ENCODE results near the gene CLDN20. TPM values are rescaled to one million over a fixed set of nuclear protein-coding genes. Genes with fewer than 3 reads are reported as not detected.

The CLDN20 gene
- total and polyA plus RNA-seq, 2 of the 8 experiments (the other 6 are each of a cell fraction or from before 2014, with no cell fraction given) = not detected

DNA sequence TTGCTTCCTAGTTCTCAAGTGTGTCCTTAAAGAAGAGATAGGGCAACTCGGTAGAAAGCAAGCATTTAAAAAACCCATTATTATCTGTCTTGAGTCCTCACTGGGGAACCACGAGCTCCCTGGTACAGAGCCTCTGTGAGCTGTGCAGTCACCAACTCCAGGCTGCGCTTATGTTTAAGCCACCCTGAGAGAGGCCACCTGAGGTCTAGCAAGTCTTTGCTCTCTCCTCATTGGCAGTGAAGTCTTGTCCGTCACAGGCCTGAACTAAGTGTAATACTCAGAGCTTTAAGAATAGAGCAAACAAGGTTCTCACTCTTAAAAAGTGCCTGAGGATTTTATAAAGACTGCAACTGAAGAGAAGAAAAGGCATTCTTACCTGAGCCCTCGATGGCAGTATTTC lies 3.9 kb upstream of the CLDN20 start:
- Histone ChIP-seq H3K9ac (replicated peaks in 1 of 4; ENCODE audit: extremely low read depth in 1 of 4, low read depth in 3 of 4, low read length in 3 of 4) (no peak overlapping the region), H3K36me3 (ENCODE audit: control insufficient read depth in 2 of 4, insufficient read depth in 4 of 4, low read length in 3 of 4) (peaks cover 12 to 57% (median 38%) of the 10 kb centered on the region in 4 experiments), H3K4me3 (ENCODE audit: extremely low read depth in 1 of 4, insufficient read depth in 2 of 4, low read depth in 3 of 4, low read length in 4 of 4) (no peak overlapping the region), H3K23me2 (ENCODE audit: low read depth, low read length) (no peaks in the 10 kb centered on the region), H4K20me1 (replicated peaks in 1 of 2; ENCODE audit: control insufficient read depth in 1 of 2, insufficient read depth in 2 of 2, low read length in 2 of 2) (peaks cover 2 to 3% of the 10 kb centered on the region in 2 experiments), H3K56ac (replicated peaks; ENCODE audit: insufficient read length, low read depth, low read length) (no peak overlapping the region), H3K14ac (ENCODE audit: insufficient read length) (no peak overlapping the region), H3K79me1 (ENCODE audit: low read depth, low read length) (no peaks in the 10 kb centered on the region), H3K27me3 (replicated peaks in 1 of 4; ENCODE audit: control insufficient read depth in 3 of 4, extremely low read depth in 1 of 4, insufficient read depth in 3 of 4, low read length in 3 of 4) (no peaks in the 10 kb centered on the region), H3K4me1 (replicated peaks in 1 of 4; ENCODE audit: control insufficient read depth in 3 of 4, insufficient read depth in 4 of 4, low read length in 3 of 4) (peaks cover 0 to 7% (median 2%) of the 10 kb centered on the region in 4 experiments; a peak in 3 of 7 replicates), H4K8ac (ENCODE audit: extremely low read depth, insufficient read depth, low read length) (no peak overlapping the region), H3K79me2 (ENCODE audit: control insufficient read depth in 1 of 2, insufficient read depth in 2 of 2, low read length in 2 of 2) (peaks cover 3 to 4% of the 10 kb centered on the region in 2 experiments; a peak in 1 of 4 replicates), H3K4ac (replicated peaks; ENCODE audit: insufficient read length, low read depth, low read length) (no peak overlapping the region), H2AK5ac (ENCODE audit: low read depth, low read length) (no peak overlapping the region), H4K91ac (replicated peaks; ENCODE audit: insufficient read length, low read length) (no peak overlapping the region), H3K18ac (ENCODE audit: extremely low read depth, low read length) (no peak overlapping the region), H3K9me3 (ENCODE audit: insufficient read depth in 2 of 2, low read depth in 1 of 2, low read length in 1 of 2) (no peaks in the 10 kb centered on the region), H2AFZ (ENCODE audit: low read length) (no peak overlapping the region), H2BK15ac (ENCODE audit: low read length) (no peak overlapping the region), H4K5ac (ENCODE audit: insufficient read length, low read depth, low read length) (no peak overlapping the region), H2BK120ac (replicated peaks; ENCODE audit: low read depth, low read length) (no peak overlapping the region), H2BK5ac (ENCODE audit: low read depth, low read length) (no peak overlapping the region), H2BK20ac (ENCODE audit: low read length) (no peak overlapping the region), H3K4me2 (ENCODE audit: insufficient read depth in 1 of 2, low read depth in 2 of 2, low read length in 2 of 2) (no peak overlapping the region), H3K23ac (ENCODE audit: insufficient read length) (no peak overlapping the region), H2BK12ac (ENCODE audit: low read depth, low read length) (no peak overlapping the region), H3K27ac (ENCODE audit: low read depth, low read length) (no peak overlapping the region)
- POLR2A ChIA-PET (ENCODE audit: partially characterized antibody) = interaction anchor here (0.8 to 1.8 kb wide), 2 partner anchors 8 to 9 kb away, joined by 3 to 5 read pairs; no protein-coding TSS in a partner anchor
- DNase-seq (ENCODE audit: low read depth in 1 of 2, low spot score in 2 of 2) (no peak), FAIRE-seq (no peak)
- CTCF ChIA-PET (ENCODE audit: partially characterized antibody) = interaction anchor here (0.7 to 6.4 kb wide), 7 partner anchors 9 to 1623 kb away, joined by 3 to 72 read pairs (median 5); no protein-coding TSS in a partner anchor
- 95% methylated on average over 5 of the region's 5 CpGs; no CpG with 5 or more reads in 1 of the 2 experiments for WGBS, 2 experiments (ENCODE audit: extremely low coverage in 1 of 2, insufficient coverage in 1 of 2, insufficient read length in 1 of 2, insufficient replicate concordance in 2 of 2, low coverage in 1 of 2, low lambda C conversion rate in 2 of 2, missing lambda C conversion rate in 1 of 2)
- no peak for TF ChIP-seq TBP (IDR thresholded peaks at IDR 0.05; ENCODE audit: low read depth, low read length)
- no peak for TF ChIP-seq YY1 (IDR thresholded peaks at IDR 0.05; ENCODE audit: low read depth, low read length)
- no peak for TF ChIP-seq EZH2 (IDR thresholded peaks at IDR 0.05; ENCODE audit: low read depth, low read length, severe bottlenecking)
- TF ChIP-seq RXRA (IDR thresholded peaks at IDR 0.05; ENCODE audit: insufficient read depth, low read depth, low read length) = no peak
- no peak for TF ChIP-seq SRF (IDR thresholded peaks at IDR 0.05; ENCODE audit: low read depth, low read length)
- TF ChIP-seq GTF2F1 (IDR thresholded peaks at IDR 0.05; ENCODE audit: borderline replicate concordance, low read depth, low read length) = no peak
- TF ChIP-seq POLR2AphosphoS5 (IDR thresholded peaks at IDR 0.05; ENCODE audit: low read depth, low read length) = no peak
- no peak for TF ChIP-seq EP300 (IDR thresholded peaks at IDR 0.05; ENCODE audit: borderline replicate concordance in 1 of 2, low read depth in 2 of 2, low read length in 2 of 2)
- no peak for TF ChIP-seq NRF1 (IDR thresholded peaks at IDR 0.05; ENCODE audit: low read depth, low read length)
- TF ChIP-seq CREB1 (IDR thresholded peaks at IDR 0.05) = no peak

Measured in H1 (cell line).